ENCODE data around the gene FXR2. TPM values are rescaled to one million over a fixed set of nuclear protein-coding genes. Genes with fewer than 3 reads are reported as not detected.
A peak's percentile ranks its signal among the peaks of the same experiment; 100 is the strongest.

FXR2 gene
- total RNA-seq, 1 donor from 2014 or later, result 39.3 TPM

- no peaks in the 10 kb centered on the region for H3K9me3 ChIP-seq
- H3K4me1 ChIP-seq, result peaks cover 17% of the 10 kb centered on the region
- intact Hi-C loops (cut with DNase I), result no loop called here
- H3K27ac ChIP-seq, result no peak overlapping the region
- ATAC-seq (no peak), DNase-seq (no peak)
- peaks cover 25% of the 10 kb centered on the region for H3K27me3 ChIP-seq
- no peaks in the 10 kb centered on the region for H3K36me3 ChIP-seq
- H3K4me3 ChIP-seq, result peak overlapping the region; percentile 53
- TF ChIP-seq, protein P1, sequence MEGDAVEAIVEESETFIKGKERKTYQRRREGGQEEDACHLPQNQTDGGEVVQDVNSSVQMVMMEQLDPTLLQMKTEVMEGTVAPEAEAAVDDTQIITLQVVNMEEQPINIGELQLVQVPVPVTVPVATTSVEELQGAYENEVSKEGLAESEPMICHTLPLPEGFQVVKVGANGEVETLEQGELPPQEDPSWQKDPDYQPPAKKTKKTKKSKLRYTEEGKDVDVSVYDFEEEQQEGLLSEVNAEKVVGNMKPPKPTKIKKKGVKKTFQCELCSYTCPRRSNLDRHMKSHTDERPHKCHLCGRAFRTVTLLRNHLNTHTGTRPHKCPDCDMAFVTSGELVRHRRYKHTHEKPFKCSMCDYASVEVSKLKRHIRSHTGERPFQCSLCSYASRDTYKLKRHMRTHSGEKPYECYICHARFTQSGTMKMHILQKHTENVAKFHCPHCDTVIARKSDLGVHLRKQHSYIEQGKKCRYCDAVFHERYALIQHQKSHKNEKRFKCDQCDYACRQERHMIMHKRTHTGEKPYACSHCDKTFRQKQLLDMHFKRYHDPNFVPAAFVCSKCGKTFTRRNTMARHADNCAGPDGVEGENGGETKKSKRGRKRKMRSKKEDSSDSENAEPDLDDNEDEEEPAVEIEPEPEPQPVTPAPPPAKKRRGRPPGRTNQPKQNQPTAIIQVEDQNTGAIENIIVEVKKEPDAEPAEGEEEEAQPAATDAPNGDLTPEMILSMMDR (IDR thresholded peaks at IDR 0.05), result no peak
Observed at GRCh38 chr17:7651665-7652387, 37.1 kb upstream of the FXR2 start.

- Histone ChIP-seq H3K9me3 (no peaks in the 10 kb centered on the region), H3K4me1 (peaks cover 17% of the 10 kb centered on the region), H3K27ac (no peak overlapping the region), H3K27me3 (peaks cover 25% of the 10 kb centered on the region), H3K4me3 (peak overlapping the region; percentile 53), H3K36me3 (no peaks in the 10 kb centered on the region)
- ATAC-seq, result no peak
- no peak for DNase-seq
- TF ChIP-seq, protein P1 (IDR thresholded peaks at IDR 0.05), result no peak
- intact Hi-C loops (cut with DNase I), result no loop called here
Observed at GRCh38 chr17:7651097-7651664, 36.5 kb upstream of the FXR2 start.

GRCh38 chr17:7650509-7651096 is 35.9 kb upstream of the FXR2 start, which contains the start of gene ATP1B2:
Gene ATP1B2 (plus strand): TSS chr17:7650926. CDS start chr17:7651519, 593 bp downstream.
- TF ChIP-seq, protein P1 (IDR thresholded peaks at IDR 0.05), result no peak
- ATAC-seq (peak; percentile 78), DNase-seq (peak; percentile 78)
- H3K27me3 ChIP-seq, result peaks cover 25% of the 10 kb centered on the region
- H3K36me3 ChIP-seq, result no peaks in the 10 kb centered on the region
- H3K9me3 ChIP-seq, result no peaks in the 10 kb centered on the region
- peak within 1 kb of the TSS; percentile 53 for H3K4me3 ChIP-seq
- H3K4me1 ChIP-seq, result peaks cover 17% of the 10 kb centered on the region
- no peak within 1 kb of the TSS for H3K27ac ChIP-seq
- intact Hi-C loops (cut with DNase I), result no loop called here

DNA sequence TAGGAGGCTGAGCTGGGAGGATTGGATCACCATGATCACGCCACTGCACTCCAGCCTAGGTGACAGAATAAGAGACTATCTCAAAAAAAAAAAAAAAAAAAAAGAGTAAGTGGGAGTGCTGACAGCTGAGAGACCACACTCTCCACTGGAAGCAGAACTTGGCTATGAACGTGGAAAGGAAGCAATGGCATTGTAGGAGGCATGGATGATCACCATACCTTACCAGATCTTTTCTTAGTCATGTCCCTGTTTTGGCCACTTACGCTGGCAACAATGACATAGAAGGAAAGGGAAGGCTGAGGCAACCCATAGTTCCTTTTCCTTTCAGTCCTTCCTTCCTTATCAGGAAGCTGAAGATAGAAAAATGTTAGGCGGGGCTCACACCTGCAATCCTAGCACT is 32.3 kb upstream of the FXR2 start:
- no peaks in the 10 kb centered on the region for H3K36me3 ChIP-seq
- H3K27me3 ChIP-seq, result peaks cover 25% of the 10 kb centered on the region
- no peak overlapping the region for H3K27ac ChIP-seq
- TF ChIP-seq, protein P1 (IDR thresholded peaks at IDR 0.05), result no peak
- no peak for ATAC-seq
- no peak overlapping the region for H3K4me3 ChIP-seq
- intact Hi-C loops (cut with DNase I), result no loop called here
- no peak for DNase-seq
- no peaks in the 10 kb centered on the region for H3K9me3 ChIP-seq
- peaks cover 17% of the 10 kb centered on the region for H3K4me1 ChIP-seq

DNA sequence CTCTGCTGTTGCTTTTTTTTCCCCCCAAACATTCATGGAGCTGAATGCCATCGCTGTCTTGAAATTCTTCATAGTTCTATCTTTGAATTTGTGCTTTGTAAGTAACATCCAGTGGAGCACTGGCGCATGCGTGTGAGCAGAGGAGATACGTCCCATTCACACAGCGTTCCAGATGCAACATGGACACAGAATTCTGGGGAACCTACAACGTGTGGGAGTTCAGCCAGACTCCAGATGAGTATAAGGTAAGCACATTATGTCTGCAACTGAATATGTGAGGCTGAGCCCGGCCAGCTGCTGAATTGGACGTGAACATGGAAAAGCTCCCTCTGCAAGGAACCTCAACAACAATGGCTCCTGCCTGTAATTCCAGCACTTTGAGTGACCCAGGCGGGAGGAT is 31.8 kb upstream of the FXR2 start:
- intact Hi-C loops (cut with DNase I), result no loop called here
- Histone ChIP-seq H3K9me3 (no peaks in the 10 kb centered on the region), H3K27ac (no peak overlapping the region), H3K4me1 (peaks cover 14% of the 10 kb centered on the region), H3K4me3 (no peak overlapping the region), H3K36me3 (no peaks in the 10 kb centered on the region), H3K27me3 (peaks cover 19% of the 10 kb centered on the region)
- TF ChIP-seq, protein P1 (IDR thresholded peaks at IDR 0.05), result no peak
- ATAC-seq (no peak), DNase-seq (no peak)

All from upper lobe of right lung (tissue), 1 donor.